HepG2 (cell line): ENCODE data around the gene JPT1. TPM values are rescaled to one million over a fixed set of nuclear protein-coding genes. Genes with fewer than 3 reads are reported as not detected.
A peak's percentile ranks its signal among the peaks of the same experiment; 100 is the strongest.

Experiments
- CEBPG ChIP-seq: IDR thresholded peaks from 2 replicates; pipeline ENCODE4 v1.6.1; 2016
- FOXA1 ChIP-seq, 2 experiments: fragments of 450-650 bp in 1 of 2; sonication (generic) in 1 of 2; formaldehyde crosslinking in 1 of 2; IDR thresholded peaks; 2 replicates each; pipeline versions ENCODE4 v1.4.0 to v1.6.1; 2016 to 2020; ENCODE audit warnings: missing genetic modification reagents in 1 of 2
- HNF4A ChIP-seq: sonication (generic); formaldehyde crosslinking; IDR thresholded peaks from 2 replicates; pipeline ENCODE4 v1.4.0; 2020; ENCODE audit warnings: missing genetic modification reagents
- HNRNPK ChIP-seq: fragments of 200-400 bp; formaldehyde crosslinking; IDR thresholded peaks from 2 replicates; pipeline ENCODE4 v1.6.1; 2018; ENCODE audit warnings: low read length, low read depth, moderate library complexity, mild to moderate bottlenecking; ENCODE audit not compliant: poor library complexity, severe bottlenecking
- IKZF1 ChIP-seq: fragments of 450-650 bp; IDR thresholded peaks from 2 replicates; pipeline ENCODE4 v1.7.1; 2016
- ISX ChIP-seq: sonication (generic); formaldehyde crosslinking; conservative IDR thresholded peaks from 2 replicates; pipeline ENCODE4 v1.5.0; 2020; ENCODE audit warnings: missing genetic modification reagents
- KAT8 ChIP-seq: IDR thresholded peaks from 2 replicates; pipeline ENCODE4 v1.6.1; 2016; ENCODE audit warnings: missing genetic modification reagents, missing compliant biosample characterization
- LBX2 ChIP-seq: sonication (generic); formaldehyde crosslinking; IDR thresholded peaks from 2 replicates; pipeline ENCODE4 v1.5.0; 2020; ENCODE audit warnings: missing genetic modification reagents, mild to moderate bottlenecking, borderline replicate concordance
- PBX3 ChIP-seq: sonication (generic); formaldehyde crosslinking; IDR thresholded peaks from 2 replicates; pipeline ENCODE4 v1.8.1; 2023; ENCODE audit warnings: missing genetic modification reagents, inconsistent platforms, borderline replicate concordance
- PHF21A ChIP-seq: sonication (generic); formaldehyde crosslinking; IDR thresholded peaks from 2 replicates; pipeline ENCODE4 v1.5.0; 2020; ENCODE audit warnings: mild to moderate bottlenecking, missing genetic modification reagents
- SNAI1 ChIP-seq: sonication (generic); formaldehyde crosslinking; IDR thresholded peaks from 2 replicates; pipeline ENCODE4 v1.5.0; 2020; ENCODE audit warnings: mild to moderate bottlenecking, missing genetic modification reagents, borderline replicate concordance
- SUZ12 ChIP-seq: fragments of 150-350 bp; IDR thresholded peaks from 2 replicates; pipeline ENCODE4 v1.6.1; 2014; ENCODE audit warnings: low read depth, low read length
- TIGD3 ChIP-seq: sonication (generic); formaldehyde crosslinking; IDR thresholded peaks from 2 replicates; pipeline ENCODE4 v1.5.1; 2020; ENCODE audit warnings: mild to moderate bottlenecking, missing genetic modification reagents, borderline replicate concordance
- TOE1 ChIP-seq: sonication (generic); formaldehyde crosslinking; IDR thresholded peaks from 2 replicates; pipeline ENCODE4 v1.4.0; 2020; ENCODE audit warnings: mild to moderate bottlenecking, missing genetic modification reagents
- ZBTB1 ChIP-seq: sonication (generic); formaldehyde crosslinking; IDR thresholded peaks from 2 replicates; pipeline ENCODE4 v1.4.0; 2020; ENCODE audit warnings: missing genetic modification reagents, borderline replicate concordance
- ZNF101 ChIP-seq: sonication (generic); formaldehyde crosslinking; IDR thresholded peaks from 2 replicates; pipeline ENCODE4 v1.4.0; 2020; ENCODE audit warnings: mild to moderate bottlenecking, low read depth, missing genetic modification reagents, borderline replicate concordance
- ZNF30 ChIP-seq: sonication (generic); formaldehyde crosslinking; IDR thresholded peaks from 2 replicates; pipeline ENCODE4 v1.5.0; 2020; ENCODE audit warnings: mild to moderate bottlenecking, missing genetic modification reagents
- ZNF317 ChIP-seq: sonication (generic); formaldehyde crosslinking; IDR thresholded peaks from 2 replicates; pipeline ENCODE4 v1.5.0; 2020; ENCODE audit warnings: mild to moderate bottlenecking, missing genetic modification reagents
- ZNF335 ChIP-seq: sonication (generic); formaldehyde crosslinking; IDR thresholded peaks from 2 replicates; pipeline ENCODE4 v1.4.0; 2020; ENCODE audit warnings: missing genetic modification reagents
- ZNF44 ChIP-seq: sonication (generic); formaldehyde crosslinking; IDR thresholded peaks from 2 replicates; pipeline ENCODE4 v1.5.1; 2020; ENCODE audit warnings: mild to moderate bottlenecking, missing genetic modification reagents
- ZNF496 ChIP-seq: sonication (generic); formaldehyde crosslinking; IDR thresholded peaks from 2 replicates; pipeline ENCODE4 v1.8.1; 2023; ENCODE audit warnings: mild to moderate bottlenecking, moderate library complexity, missing genetic modification reagents; ENCODE audit not compliant: insufficient replicate concordance
- ZNF674 ChIP-seq: sonication (generic); formaldehyde crosslinking; IDR thresholded peaks from 2 replicates; pipeline ENCODE4 v1.5.0; 2020; ENCODE audit warnings: low read depth, mild to moderate bottlenecking, missing genetic modification reagents
- ZNF83 ChIP-seq: sonication (generic); formaldehyde crosslinking; IDR thresholded peaks from 2 replicates; pipeline ENCODE4 v1.4.0; 2020; ENCODE audit warnings: missing genetic modification reagents, mild to moderate bottlenecking, borderline replicate concordance
- ZSCAN22 ChIP-seq: sonication (generic); formaldehyde crosslinking; IDR thresholded peaks from 2 replicates; pipeline ENCODE4 v1.4.0; 2020; ENCODE audit warnings: mild to moderate bottlenecking, missing genetic modification reagents
- ZSCAN25 ChIP-seq: sonication (generic); formaldehyde crosslinking; IDR thresholded peaks from 2 replicates; pipeline ENCODE4 v1.8.0; 2022; ENCODE audit warnings: mild to moderate bottlenecking, missing genetic modification reagents
- polyA plus RNA-seq, 8 experiments: library from polyadenylated mRNA; depleted of rRNA in 3 of 8; stranded (reverse) in 7 of 8; unstranded in 1 of 8; fragments of >200 nt; fragmentation: Illumina TruSeq in 4 of 8; extraction: Trizol in 4 of 8; gene quantifications; 2 replicates each; pipeline versions ENCODE4 v1.2.1 to v1.2.3, GENCODE V29; 2011 to 2016; ENCODE audit warnings: low read depth in 4 of 8, missing spikeins in 1 of 8, mixed read lengths in 1 of 8; ENCODE audit not compliant: insufficient read depth in 1 of 8
- total RNA-seq, 5 experiments: library from RNA; depleted of rRNA; stranded (reverse); fragments of >200 nt; fragmentation: Illumina TruSeq; extraction: Trizol; gene quantifications; 2 replicates each; pipeline ENCODE4 v1.2.3, GENCODE V29; 2016; ENCODE audit warnings: low read depth in 1 of 5
- TF ChIP-seq, protein P1 (sequence below): IDR thresholded peaks from 2 replicates; pipeline ENCODE4 v1.6.1; 2012; ENCODE audit warnings: low read depth, low read length, improper control_type of control experiment

The JPT1 gene
- total and polyA plus RNA-seq, 2 of the 13 experiments (the other 11 are each of a cell fraction or from before 2014, with no cell fraction given), result 43.3 to 256 TPM

- TF ChIP-seq TIGD3 (CRISPR knock-in tag), result peak; percentile 90; the same call in 1 of the 2 replicates
- no peak for TF ChIP-seq ZSCAN25
- TF ChIP-seq SNAI1 (CRISPR knock-in tag), result no peak
- peak; percentile 80 for TF ChIP-seq KAT8 (CRISPR knock-in tag)
- TF ChIP-seq HNRNPK, result peak; percentile 75
- TF ChIP-seq ZNF83 (CRISPR knock-in tag), result 0 out of 2 replicates have a peak, but pooled peaks have one; percentile 42
- no peak for TF ChIP-seq ZBTB1 (CRISPR knock-in tag)
- TF ChIP-seq ZNF30, result 0 out of 2 replicates have a peak, but pooled peaks have one; percentile 52
- TF ChIP-seq ISX (CRISPR knock-in tag), result no peak
- TF ChIP-seq SUZ12, result no peak
- 0 out of 2 replicates have a peak, but pooled peaks have one; percentile 5 for TF ChIP-seq CEBPG (CRISPR knock-in tag)
- peak; percentile 72 for TF ChIP-seq PHF21A (CRISPR knock-in tag)
- TF ChIP-seq IKZF1, result no peak
- TF ChIP-seq ZNF335, result no peak
- TF ChIP-seq FOXA1 (IDR thresholded peaks at IDR 0.05), result no peak
- 0 out of 2 replicates have a peak, but pooled peaks have one; percentile 5 for TF ChIP-seq FOXA1 (CRISPR knock-in tag; IDR thresholded peaks at IDR 0.05)
- TF ChIP-seq PBX3 (CRISPR knock-in tag), result no peak
- no peak; the same call in 1 of the 2 replicates for TF ChIP-seq ZNF44 (CRISPR knock-in tag)
- TF ChIP-seq ZSCAN22, result no peak
- TF ChIP-seq ZNF317 (CRISPR knock-in tag), result peak; percentile 70
- no peak for TF ChIP-seq ZNF101
- TF ChIP-seq ZNF496 (CRISPR knock-in tag), result no peak
- TF ChIP-seq, protein P1, sequence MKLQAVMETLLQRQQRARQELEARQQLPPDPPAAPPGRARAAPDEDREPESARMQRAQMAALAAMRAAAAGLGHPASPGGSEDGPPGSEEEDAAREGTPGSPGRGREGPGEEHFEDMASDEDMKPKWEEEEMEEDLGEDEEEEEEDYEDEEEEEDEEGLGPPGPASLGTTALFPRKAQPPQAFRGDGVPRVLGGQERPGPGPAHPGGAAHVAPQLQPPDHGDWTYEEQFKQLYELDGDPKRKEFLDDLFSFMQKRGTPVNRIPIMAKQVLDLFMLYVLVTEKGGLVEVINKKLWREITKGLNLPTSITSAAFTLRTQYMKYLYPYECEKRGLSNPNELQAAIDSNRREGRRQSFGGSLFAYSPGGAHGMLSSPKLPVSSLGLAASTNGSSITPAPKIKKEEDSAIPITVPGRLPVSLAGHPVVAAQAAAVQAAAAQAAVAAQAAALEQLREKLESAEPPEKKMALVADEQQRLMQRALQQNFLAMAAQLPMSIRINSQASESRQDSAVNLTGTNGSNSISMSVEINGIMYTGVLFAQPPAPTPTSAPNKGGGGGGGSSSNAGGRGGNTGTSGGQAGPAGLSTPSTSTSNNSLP, result no peak
- peak; percentile 28; the same call in 1 of the 2 replicates for TF ChIP-seq LBX2 (CRISPR knock-in tag)
- TF ChIP-seq ZNF674 (CRISPR knock-in tag), result no peak
- TF ChIP-seq HNF4A, result no peak
- TF ChIP-seq TOE1, result no peak
These were observed 44.7 kb downstream of the JPT1 start, which contains the start of gene ARMC7 (continued) for GRCh38 chr17:75109407-75110233.
